ENCODE measurements around the gene GGTA1. TPM values are rescaled to one million over a fixed set of nuclear protein-coding genes. Genes with fewer than 3 reads are reported as not detected.

Gene GGTA1
- total RNA-seq, 1 experiment from 2014 or later, result not detected

GRCh38 chr9:121538221-121538620 is 38.6 kb upstream of the GGTA1 start:
- no peaks in the 10 kb centered on the region for H3K36me3 Mint-ChIP-seq (ENCODE audit: insufficient read depth in 1 of 3, low read depth in 3 of 3)
- H3K4me3 Mint-ChIP-seq, result no peak overlapping the region
- H2BK12ac ChIP-seq (ENCODE audit: insufficient read length, low read depth, low read length), result no peak overlapping the region
- DNase-seq, result peak; percentile 71
- H2AK5ac ChIP-seq (ENCODE audit: insufficient read length, low read length), result no peak overlapping the region
- no peak overlapping the region for H4K91ac ChIP-seq (ENCODE audit: insufficient read length, low read depth, low read length)
- H3K18ac ChIP-seq (ENCODE audit: insufficient read length, low read depth, low read length), result no peak overlapping the region
- peaks cover 0 to 3% of the 10 kb centered on the region in 2 experiments; a peak in 1 of 4 replicates for H3K4me1 Mint-ChIP-seq
- H3K23me2 ChIP-seq (ENCODE audit: insufficient read length, low read depth, low read length, poor library complexity, severe bottlenecking), result no peaks in the 10 kb centered on the region
- no peak overlapping the region for H2BK15ac ChIP-seq (ENCODE audit: low read depth, low read length)
- no peak overlapping the region for H3K4me2 ChIP-seq (ENCODE audit: insufficient read depth, insufficient read length, low read length)
- no peak overlapping the region for H2BK5ac ChIP-seq (ENCODE audit: insufficient read length, low read length)
- no peak overlapping the region for H2BK120ac ChIP-seq (ENCODE audit: low read depth, low read length, poor library complexity, severe bottlenecking)
- H3K9ac ChIP-seq (ENCODE audit: extremely low read depth, insufficient read length, low read length), result no peak overlapping the region
- no peaks in the 10 kb centered on the region for H3K4me1 ChIP-seq (ENCODE audit: insufficient read depth, low read length)
- no peak overlapping the region for H4K8ac ChIP-seq (replicated peaks; ENCODE audit: insufficient read length, low read depth, low read length)
- no peak overlapping the region for H2AFZ ChIP-seq (ENCODE audit: low read length)
- H3K27me3 Mint-ChIP-seq (ENCODE audit: low read depth), result peaks cover 35% of the 10 kb centered on the region
- no peak overlapping the region for H3K56ac ChIP-seq (ENCODE audit: insufficient read length, low read depth, low read length)
- H3T11ph ChIP-seq (ENCODE audit: low read length), result no peak overlapping the region
- H3K9me3 ChIP-seq (ENCODE audit: control insufficient read depth, low read depth, low read length), result no peaks in the 10 kb centered on the region
- H3K79me2 ChIP-seq (ENCODE audit: insufficient read depth, low read length), result no peaks in the 10 kb centered on the region
- H4K20me1 ChIP-seq (ENCODE audit: control insufficient read depth, insufficient read depth, insufficient read length), result no peaks in the 10 kb centered on the region
- H2BK20ac ChIP-seq (ENCODE audit: low read depth, low read length, poor library complexity, severe bottlenecking), result no peak overlapping the region
- H3K4ac ChIP-seq (ENCODE audit: low read depth, low read length), result no peak overlapping the region
- H4K5ac ChIP-seq (ENCODE audit: insufficient read length, low read depth, low read length), result no peak overlapping the region
- no peaks in the 10 kb centered on the region for H3K79me1 ChIP-seq (ENCODE audit: insufficient read depth, low read depth, low read length, poor library complexity, severe bottlenecking)
- no peaks in the 10 kb centered on the region for H3K9me3 Mint-ChIP-seq
- TF ChIP-seq CTCF (conservative IDR thresholded peaks at IDR 0.05), result peak; percentile 48; the same call in 2 of the 3 replicates
- H3K27ac ChIP-seq (ENCODE audit: insufficient read length, low read depth, low read length), result no peak overlapping the region
- no peak overlapping the region for H3K23ac ChIP-seq (ENCODE audit: insufficient read length, low read depth, low read length)
- H3K27ac Mint-ChIP-seq, result no peak overlapping the region
- WGBS (ENCODE audit: extremely low coverage, insufficient read length, low lambda C conversion rate), result no CpG with 5 or more reads among the region's 7 CpGs
- H3K27me3 ChIP-seq (ENCODE audit: insufficient read depth, low read length), result no peaks in the 10 kb centered on the region
- H3K14ac ChIP-seq (ENCODE audit: insufficient read depth, low read length), result no peak overlapping the region

Data from H9 (cell line).